Activated gamma-delta T cell treated with Interleukin-2 at 50 U/mL for 16 hours (primary cell): Measurements from ENCODE around the gene GSTM3.

Source experiments
- DNase-seq: peaks from one replicate; pipeline ENCODE4 v3.0.0-alpha.2; 2020

The GSTM3 gene

GRCh38 chr1:109740615-109741373, at the start of gene GSTM3:
TSS of gene GSTM3 (minus strand) at chr1:109741038. CDS start at chr1:109740287, 751 bp downstream.
- no peak for DNase-seq

- DNase-seq = no peak
These were observed 49.5 kb upstream of the GSTM3 start for GRCh38 chr1:109790329-109790728.

- no peak for DNase-seq
These were observed 48.8 kb upstream of the GSTM3 start for GRCh38 chr1:109789551-109790180.

- no peak for DNase-seq
These were observed 48.1 kb upstream of the GSTM3 start for GRCh38 chr1:109788695-109789521.

- no peak for DNase-seq
These were observed 47.2 kb upstream of the GSTM3 start for GRCh38 chr1:109787845-109788601.

GRCh38 chr1:109787211-109787844, 46.5 kb upstream of the GSTM3 start:
- no peak for DNase-seq

- no peak for DNase-seq
These were observed 45.7 kb upstream of the GSTM3 start for GRCh38 chr1:109786531-109787021.

GRCh38 chr1:109786112-109786480, 45.3 kb upstream of the GSTM3 start:
- no peak for DNase-seq

GRCh38 chr1:109785446-109786111, 44.7 kb upstream of the GSTM3 start:
- DNase-seq = no peak

GRCh38 chr1:109784551-109785252, 43.9 kb upstream of the GSTM3 start:
- DNase-seq = no peak

- DNase-seq = no peak
These were observed 42.6 kb upstream of the GSTM3 start for GRCh38 chr1:109783436-109783835.

- DNase-seq = no peak
These were observed 42.1 kb upstream of the GSTM3 start for GRCh38 chr1:109782927-109783326.

- DNase-seq = no peak
These were observed 41.7 kb upstream of the GSTM3 start for GRCh38 chr1:109782514-109782913.

- no peak for DNase-seq
These were observed 41.0 kb upstream of the GSTM3 start for GRCh38 chr1:109781806-109782205.

- no peak for DNase-seq
These were observed 40.1 kb upstream of the GSTM3 start for GRCh38 chr1:109780982-109781381.

GRCh38 chr1:109777980-109778625, 37.3 kb upstream of the GSTM3 start:
- no peak for DNase-seq

GRCh38 chr1:109777436-109777835, 36.6 kb upstream of the GSTM3 start:
- DNase-seq = no peak

- peak; percentile 74 for DNase-seq
These were observed 36.1 kb upstream of the GSTM3 start for GRCh38 chr1:109776911-109777310.

- DNase-seq = no peak
These were observed 35.5 kb upstream of the GSTM3 start for GRCh38 chr1:109776206-109776835.

- no peak for DNase-seq
These were observed 34.6 kb upstream of the GSTM3 start for GRCh38 chr1:109775398-109775797.
